ENCODE data around the gene MAN2A2. TPM values are rescaled to one million over a fixed set of nuclear protein-coding genes. Genes with fewer than 3 reads are reported as not detected.
"Not testable (repeated sequence)": the region's sequence is repeated elsewhere in the genome, so short reads cannot be mapped to it uniquely, and the experiment has no call there.

The MAN2A2 gene
- total RNA-seq, 4 donors from 2014 or later: 76.2 to 188 (median 141) TPM

DNA sequence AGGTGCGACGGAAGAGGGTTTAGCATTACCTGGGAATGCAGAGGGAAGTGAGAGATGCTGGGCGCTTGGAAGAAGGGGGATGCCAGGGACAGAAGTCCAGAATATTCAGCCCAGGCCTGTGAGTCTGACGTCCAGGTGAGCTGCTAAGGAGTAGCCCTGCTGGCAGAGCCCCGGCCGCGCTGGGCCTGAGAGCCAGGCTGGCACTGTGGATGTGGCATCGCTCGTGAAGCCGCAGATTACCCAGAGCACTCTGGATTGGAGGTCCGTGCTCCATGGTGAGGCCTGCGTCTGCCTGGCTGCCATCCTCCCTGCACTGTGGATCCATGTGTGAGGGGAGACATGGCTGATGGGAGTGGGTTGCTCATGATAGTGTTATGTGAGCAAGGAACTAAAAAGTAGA lies 14.5 kb downstream of the MAN2A2 start:
- no peak for DNase-seq
- TF ChIP-seq POLR2A (IDR thresholded peaks at IDR 0.05): no peak
- TF ChIP-seq, protein P1, sequence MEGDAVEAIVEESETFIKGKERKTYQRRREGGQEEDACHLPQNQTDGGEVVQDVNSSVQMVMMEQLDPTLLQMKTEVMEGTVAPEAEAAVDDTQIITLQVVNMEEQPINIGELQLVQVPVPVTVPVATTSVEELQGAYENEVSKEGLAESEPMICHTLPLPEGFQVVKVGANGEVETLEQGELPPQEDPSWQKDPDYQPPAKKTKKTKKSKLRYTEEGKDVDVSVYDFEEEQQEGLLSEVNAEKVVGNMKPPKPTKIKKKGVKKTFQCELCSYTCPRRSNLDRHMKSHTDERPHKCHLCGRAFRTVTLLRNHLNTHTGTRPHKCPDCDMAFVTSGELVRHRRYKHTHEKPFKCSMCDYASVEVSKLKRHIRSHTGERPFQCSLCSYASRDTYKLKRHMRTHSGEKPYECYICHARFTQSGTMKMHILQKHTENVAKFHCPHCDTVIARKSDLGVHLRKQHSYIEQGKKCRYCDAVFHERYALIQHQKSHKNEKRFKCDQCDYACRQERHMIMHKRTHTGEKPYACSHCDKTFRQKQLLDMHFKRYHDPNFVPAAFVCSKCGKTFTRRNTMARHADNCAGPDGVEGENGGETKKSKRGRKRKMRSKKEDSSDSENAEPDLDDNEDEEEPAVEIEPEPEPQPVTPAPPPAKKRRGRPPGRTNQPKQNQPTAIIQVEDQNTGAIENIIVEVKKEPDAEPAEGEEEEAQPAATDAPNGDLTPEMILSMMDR (IDR thresholded peaks at IDR 0.05): no peak
- H3K4me3 ChIP-seq: no peak overlapping the region
- no peaks in the 10 kb centered on the region for H3K4me1 ChIP-seq
- no peaks in the 10 kb centered on the region for H3K27me3 ChIP-seq
- no peak overlapping the region for H3K27ac ChIP-seq
- H3K36me3 ChIP-seq: peaks cover 0 to 95% (median 0%) of the 10 kb centered on the region in 3 donors
- H3K9me3 ChIP-seq: no peaks in the 10 kb centered on the region

DNA sequence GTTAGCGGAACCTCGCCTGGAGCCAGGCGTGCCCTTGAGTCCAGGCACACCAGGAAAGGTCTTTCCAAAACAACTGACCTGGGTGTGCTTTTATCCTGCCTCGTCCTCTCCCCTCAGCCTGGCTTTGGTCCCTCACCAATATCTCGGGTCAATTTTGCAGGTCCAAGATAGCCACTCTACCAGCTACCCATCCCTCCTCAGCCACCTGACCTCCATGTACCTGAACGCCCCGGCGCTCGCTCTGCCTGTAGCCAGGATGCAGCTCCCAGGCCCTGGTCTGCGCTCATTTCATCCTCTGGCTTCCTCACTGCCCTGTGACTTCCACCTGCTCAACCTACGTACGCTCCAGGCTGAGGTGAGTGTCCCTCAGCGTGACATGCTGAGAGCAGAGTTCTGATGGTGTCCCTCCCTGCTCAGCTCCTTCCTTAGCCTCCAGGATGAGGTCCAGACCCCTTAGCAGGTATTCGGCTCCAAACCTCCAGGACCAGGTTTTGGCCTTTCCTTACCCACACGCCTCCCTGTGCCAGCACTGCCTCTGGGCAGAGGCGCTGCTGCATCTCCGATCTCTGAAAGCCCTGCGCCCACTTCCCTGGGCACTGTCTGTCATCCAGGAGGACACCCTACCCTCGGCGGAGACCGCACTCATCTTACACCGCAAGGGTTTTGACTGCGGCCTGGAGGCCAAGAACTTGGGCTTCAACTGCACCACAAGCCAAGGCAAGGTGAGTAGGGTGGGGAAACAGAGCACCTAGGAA lies 15.1 kb downstream of the MAN2A2 start:
- no peak for DNase-seq
- H3K4me1 ChIP-seq: no peaks in the 10 kb centered on the region
- TF ChIP-seq, protein P1 (IDR thresholded peaks at IDR 0.05): no peak
- no peak for TF ChIP-seq POLR2A (IDR thresholded peaks at IDR 0.05)
- no peak overlapping the region for H3K4me3 ChIP-seq
- H3K36me3 ChIP-seq: peaks cover 0 to 88% (median 0%) of the 10 kb centered on the region in 3 donors
- no peaks in the 10 kb centered on the region for H3K9me3 ChIP-seq
- no peaks in the 10 kb centered on the region for H3K27me3 ChIP-seq
- H3K27ac ChIP-seq: no peak overlapping the region

DNA sequence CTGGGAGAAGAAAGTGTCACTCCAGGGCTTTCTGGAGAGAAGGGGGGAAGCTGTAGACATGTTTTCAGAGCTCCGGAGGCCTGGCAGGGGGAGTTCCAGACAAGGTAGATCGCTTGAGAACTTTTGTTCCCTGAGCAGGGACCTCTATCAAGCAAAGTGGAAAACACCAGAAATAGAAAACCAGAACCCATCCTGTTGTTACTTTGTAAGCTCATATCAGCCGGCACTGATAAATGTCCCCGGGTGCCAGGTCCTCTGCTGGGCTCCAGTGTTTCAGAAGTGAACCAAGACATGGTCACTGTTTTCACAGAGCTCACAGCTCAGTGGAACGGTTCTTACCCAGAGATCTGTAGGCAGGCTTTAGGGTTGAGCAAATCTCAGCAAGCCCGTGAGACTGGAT lies 15.7 kb downstream of the MAN2A2 start:
- Histone ChIP-seq H3K27ac (no peak overlapping the region), H3K9me3 (no peaks in the 10 kb centered on the region), H3K4me1 (no peaks in the 10 kb centered on the region), H3K36me3 (peaks cover 0 to 82% (median 0%) of the 10 kb centered on the region in 3 donors), H3K4me3 (no peak overlapping the region), H3K27me3 (no peaks in the 10 kb centered on the region)
- DNase-seq: no peak
- no peak for TF ChIP-seq POLR2A (IDR thresholded peaks at IDR 0.05)
- TF ChIP-seq, protein P1 (IDR thresholded peaks at IDR 0.05): no peak

DNA sequence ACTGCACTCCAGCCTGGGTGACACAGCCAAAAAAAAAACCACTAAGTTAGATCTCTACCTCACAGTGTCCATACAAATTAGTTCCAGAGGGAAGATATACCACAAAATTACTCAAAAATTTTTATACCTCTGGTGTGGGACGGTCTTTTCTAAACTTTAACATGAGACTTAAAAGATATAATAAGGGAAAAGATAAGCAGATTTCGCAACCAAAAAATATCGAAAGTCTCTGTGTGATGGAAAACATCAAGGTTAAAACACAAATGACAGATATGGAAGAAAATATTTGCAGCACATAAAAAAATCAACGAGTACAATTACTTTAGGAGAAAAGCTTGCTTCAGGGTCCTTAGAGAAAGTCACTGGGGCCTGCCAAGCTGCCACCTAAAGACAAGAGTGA lies 18.8 kb downstream of the MAN2A2 start:
- Histone ChIP-seq H3K9me3 (no peaks in the 10 kb centered on the region), H3K27ac (no peak overlapping the region), H3K27me3 (no peaks in the 10 kb centered on the region), H3K4me3 (no peak overlapping the region), H3K4me1 (no peaks in the 10 kb centered on the region), H3K36me3 (peaks cover 0 to 53% (median 0%) of the 10 kb centered on the region in 3 donors)
- no peak for TF ChIP-seq POLR2A (IDR thresholded peaks at IDR 0.05)
- TF ChIP-seq, protein P1 (IDR thresholded peaks at IDR 0.05): no peak
- no peak for DNase-seq

DNA sequence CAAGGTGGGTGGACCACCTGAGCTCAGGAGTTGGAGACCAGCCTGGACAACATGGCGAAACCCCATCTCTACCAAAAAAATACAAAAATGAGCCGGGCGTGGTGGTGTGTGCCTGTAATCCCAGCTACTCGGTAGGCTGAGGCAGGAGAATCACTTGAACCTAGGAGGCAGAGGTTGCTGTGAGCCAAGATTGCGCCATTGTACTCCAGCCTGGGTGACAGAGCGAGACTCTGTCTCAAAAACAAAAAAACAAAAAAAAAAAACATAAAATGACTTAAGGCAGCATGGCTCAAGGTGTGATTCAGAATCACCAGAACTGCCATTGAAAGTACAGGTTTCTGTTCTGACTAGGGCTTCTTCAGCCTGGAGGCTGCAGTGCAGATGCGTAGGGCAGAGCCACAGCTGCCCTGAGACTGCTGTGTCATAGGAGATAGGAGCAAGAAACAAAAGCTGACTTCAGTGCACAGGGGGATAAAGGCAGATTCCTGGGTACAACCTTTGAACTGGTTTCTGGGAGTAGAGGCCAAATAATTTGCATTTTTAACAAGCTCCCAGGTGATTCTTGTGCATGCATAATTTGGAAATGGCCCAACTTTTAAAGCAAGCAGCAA lies 19.7 kb downstream of the MAN2A2 start:
- H3K4me1 ChIP-seq: not testable (repeated sequence)

DNA sequence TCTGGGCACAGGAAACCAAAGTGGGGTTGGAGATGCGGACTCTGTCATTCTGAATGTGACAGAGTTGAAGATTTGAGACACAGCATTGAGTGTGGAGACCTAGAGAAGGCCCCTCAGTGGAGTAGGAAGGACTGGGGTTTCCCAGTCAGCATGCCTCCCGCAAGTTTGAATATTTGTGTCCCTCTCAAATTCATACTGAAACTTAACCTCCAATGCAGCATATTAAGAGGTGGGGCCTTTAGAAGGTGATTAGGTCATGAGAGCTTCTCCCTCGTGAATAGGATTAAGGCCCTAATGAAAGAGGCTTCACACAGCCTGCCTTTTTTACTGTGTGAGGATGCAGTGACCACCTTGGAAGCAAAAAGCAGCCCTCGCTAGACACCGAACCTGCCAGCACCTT lies 21.3 kb downstream of the MAN2A2 start:
- Histone ChIP-seq H3K27ac (no peak overlapping the region), H3K36me3 (peaks cover 0 to 28% (median 0%) of the 10 kb centered on the region in 3 donors), H3K27me3 (no peaks in the 10 kb centered on the region), H3K4me3 (no peak overlapping the region), H3K4me1 (no peaks in the 10 kb centered on the region), H3K9me3 (no peaks in the 10 kb centered on the region)
- no peak for DNase-seq
- TF ChIP-seq, protein P1 (IDR thresholded peaks at IDR 0.05): no peak
- no peak for TF ChIP-seq POLR2A (IDR thresholded peaks at IDR 0.05)

More for the DNA sequence above, 19.7 kb downstream of the MAN2A2 start:
- peaks cover 0 to 43% (median 0%) of the 10 kb centered on the region in 3 donors for H3K36me3 ChIP-seq
- not testable (repeated sequence) for DNase-seq, H3K9me3 ChIP-seq, H3K27ac ChIP-seq, H3K27me3 ChIP-seq, H3K4me3 ChIP-seq

DNA sequence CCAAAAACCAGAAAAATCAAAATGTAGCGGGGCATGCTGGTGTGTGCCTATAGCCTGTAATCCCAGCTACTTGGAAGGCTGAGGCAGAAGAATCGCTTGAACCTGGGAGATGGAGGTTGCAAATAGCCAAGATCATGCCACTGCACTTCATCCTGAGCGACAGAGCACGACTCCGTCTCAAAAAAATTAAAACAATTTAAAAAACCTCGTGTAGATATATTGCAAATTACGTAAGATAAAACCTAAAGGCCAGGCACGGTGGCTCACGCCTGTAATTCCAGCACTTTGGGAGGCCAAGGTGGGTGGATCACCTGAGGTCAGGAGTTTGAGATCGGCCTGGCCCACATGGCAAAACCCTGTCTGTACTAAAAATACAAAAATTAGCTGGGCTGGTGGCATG lies 23.7 kb downstream of the MAN2A2 start:
- not testable (repeated sequence) for H3K4me3 ChIP-seq, H3K27ac ChIP-seq, H3K36me3 ChIP-seq, H3K27me3 ChIP-seq, H3K9me3 ChIP-seq, DNase-seq
- peaks cover 3 to 14% (median 9%) of the 10 kb centered on the region in 4 donors for H3K4me1 ChIP-seq

DNA sequence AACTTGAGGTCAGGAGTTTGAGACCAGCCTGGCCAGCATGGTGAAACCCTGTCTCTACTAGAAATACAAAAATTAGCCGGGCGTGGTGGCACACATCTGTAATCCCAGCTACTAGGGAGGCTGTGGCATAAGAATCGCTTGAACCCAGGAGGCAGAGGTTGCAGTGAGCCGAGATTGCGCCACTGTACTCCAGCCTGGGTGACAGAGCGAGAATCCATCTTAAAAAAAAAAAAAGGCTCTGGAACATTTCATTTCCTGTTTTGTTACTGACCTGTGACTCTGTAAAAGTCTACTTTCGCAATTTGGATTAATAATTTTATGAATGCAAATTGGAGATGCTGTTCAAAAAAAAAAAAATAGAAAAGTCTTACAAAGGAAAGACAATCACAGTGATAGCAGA lies 25.0 kb downstream of the MAN2A2 start:
- not testable (repeated sequence) for H3K36me3 ChIP-seq, H3K27ac ChIP-seq, H3K9me3 ChIP-seq, DNase-seq, H3K27me3 ChIP-seq, H3K4me3 ChIP-seq
- peaks cover 3 to 15% (median 9%) of the 10 kb centered on the region in 4 donors for H3K4me1 ChIP-seq

Measured in Peyer's patch (tissue), 4 donors.